Neural cell (in vitro differentiated cells): ENCODE results near the gene C5. TPM values are rescaled to one million over a fixed set of nuclear protein-coding genes. Genes with fewer than 3 reads are reported as not detected.

Experiments used
- H2AFZ ChIP-seq: fragments of 200-600, 300-800 bp; sonication (generic), shearing (Covaris generic); 2 replicates; pipeline ENCODE4 v1.6.0; 2014; ENCODE audit warnings: low read depth, mild to moderate bottlenecking, antibody characterized with exemption, low read length, moderate library complexity
- H3F3A ChIP-seq: fragments of 200-600 bp; shearing (Covaris generic); 2 replicates; pipeline ENCODE4 v1.6.1; 2016; ENCODE audit warnings: mild to moderate bottlenecking, moderate library complexity, mixed read lengths, antibody characterized with exemption, low read length; ENCODE audit not compliant: insufficient read depth, poor library complexity, severe bottlenecking
- H3K27ac ChIP-seq: fragments of 200-600, 300-800 bp; sonication (generic), shearing (Covaris generic); 2 replicates; pipeline ENCODE4 v1.5.1; 2014; ENCODE audit warnings: mild to moderate bottlenecking, low read length, moderate library complexity
- H3K27me3 ChIP-seq: fragments of 300-800, 200-600 bp; sonication (generic), shearing (Covaris generic); 2 replicates; pipeline ENCODE4 v1.6.0; 2014; ENCODE audit warnings: mild to moderate bottlenecking, low read depth, low read length, moderate library complexity; ENCODE audit not compliant: insufficient read depth
- H3K36me3 ChIP-seq: fragments of 300-800, 200-600 bp; sonication (generic), shearing (Covaris generic); 2 replicates; pipeline ENCODE4 v1.5.1; 2014; ENCODE audit warnings: mild to moderate bottlenecking, antibody characterized with exemption, low read length, moderate library complexity; ENCODE audit not compliant: insufficient read depth
- H3K4me2 ChIP-seq: fragments of 300-800, 200-600 bp; sonication (generic), shearing (Covaris generic); 2 replicates; pipeline ENCODE4 v1.6.0; 2014; ENCODE audit warnings: mild to moderate bottlenecking, low read length
- H3K4me3 ChIP-seq: fragments of 300-800, 200-600 bp; sonication (generic), shearing (Covaris generic); 2 replicates; pipeline ENCODE4 v1.5.1; 2014; ENCODE audit warnings: mild to moderate bottlenecking, low read length, moderate library complexity
- H3K79me2 ChIP-seq: fragments of 200-600 bp; shearing (Covaris generic); replicated peaks from 2 replicates; pipeline ENCODE4 v1.6.0; 2014; ENCODE audit warnings: mild to moderate bottlenecking, low read length, moderate library complexity; ENCODE audit not compliant: insufficient read depth
- H3K9ac ChIP-seq: fragments of 300-800, 200-600 bp; sonication (generic), shearing (Covaris generic); 2 replicates; pipeline ENCODE4 v1.6.1; 2016; ENCODE audit warnings: mild to moderate bottlenecking, low read length, mixed read lengths
- H3K9me2 ChIP-seq: fragments of 200-600 bp; shearing (Covaris generic); 2 replicates; pipeline ENCODE4 v1.6.1; 2016; ENCODE audit warnings: mild to moderate bottlenecking, low read length, mixed read lengths; ENCODE audit not compliant: insufficient read depth
- H3K9me3 ChIP-seq: fragments of 200-600, 300-800 bp; sonication (generic), shearing (Covaris generic); 2 replicates; pipeline ENCODE4 v1.6.1; 2016; ENCODE audit warnings: mild to moderate bottlenecking, mixed run types, low read length, moderate library complexity, mixed read lengths
- H4K20me1 ChIP-seq: fragments of 200-600 bp; shearing (Covaris generic); 2 replicates; pipeline ENCODE4 v1.6.1; 2016; ENCODE audit warnings: mild to moderate bottlenecking, mixed run types; ENCODE audit not compliant: insufficient read depth
- EP300 ChIP-seq: fragments of 450-650 bp; conservative IDR thresholded peaks from 2 replicates; pipeline ENCODE4 v1.6.1; 2014; ENCODE audit warnings: antibody characterized with exemption, mild to moderate bottlenecking, moderate library complexity; ENCODE audit not compliant: poor library complexity, severe bottlenecking
- EZH2 ChIP-seq: fragments of 200-600, 300-800 bp; shearing (Covaris generic), sonication (generic); IDR thresholded peaks from 2 replicates; pipeline ENCODE4 v1.6.1; 2014; ENCODE audit warnings: antibody characterized with exemption, low read length, borderline replicate concordance, mild to moderate bottlenecking; ENCODE audit not compliant: insufficient read depth, poor library complexity, severe bottlenecking
- MXI1 ChIP-seq: fragments of 450-650 bp; conservative IDR thresholded peaks from 2 replicates; pipeline ENCODE4 v1.6.1; 2014; ENCODE audit warnings: antibody characterized with exemption, mild to moderate bottlenecking; ENCODE audit not compliant: poor library complexity, severe bottlenecking
- POLR2AphosphoS5 ChIP-seq: IDR thresholded peaks from 2 replicates; pipeline ENCODE4 v1.6.1; 2012
- RAD21 ChIP-seq: fragments of 450-650 bp; conservative IDR thresholded peaks from 2 replicates; pipeline ENCODE4 v1.6.1; 2014; ENCODE audit warnings: antibody characterized with exemption, mild to moderate bottlenecking, moderate library complexity
- SMC3 ChIP-seq: fragments of 450-650 bp; conservative IDR thresholded peaks from 2 replicates; pipeline ENCODE4 v1.6.1; 2014; ENCODE audit warnings: antibody characterized with exemption, mild to moderate bottlenecking, moderate library complexity; ENCODE audit not compliant: poor library complexity
- TAF1 ChIP-seq: IDR thresholded peaks from 2 replicates; pipeline ENCODE4 v1.6.1; 2012; ENCODE audit warnings: low read depth
- polyA plus RNA-seq: library from polyadenylated mRNA; depleted of rRNA; stranded (reverse); fragments of >200 nt; gene quantifications from 2 replicates; pipeline ENCODE4 v1.2.3, GENCODE V29; 2014
- TF ChIP-seq, protein P1 (sequence below): IDR thresholded peaks from 2 replicates; pipeline ENCODE4 v1.6.1; 2012; ENCODE audit warnings: borderline replicate concordance
- TF ChIP-seq, protein P2 (sequence below): fragments of 450-650 bp; IDR thresholded peaks from 2 replicates; pipeline ENCODE4 v1.5.1; 2014; ENCODE audit warnings: antibody characterized with exemption, mild to moderate bottlenecking, moderate library complexity; ENCODE audit not compliant: poor library complexity, severe bottlenecking

C5 gene
- polyA plus RNA-seq, 1 donor from 2014 or later, result 3.8 TPM

DNA sequence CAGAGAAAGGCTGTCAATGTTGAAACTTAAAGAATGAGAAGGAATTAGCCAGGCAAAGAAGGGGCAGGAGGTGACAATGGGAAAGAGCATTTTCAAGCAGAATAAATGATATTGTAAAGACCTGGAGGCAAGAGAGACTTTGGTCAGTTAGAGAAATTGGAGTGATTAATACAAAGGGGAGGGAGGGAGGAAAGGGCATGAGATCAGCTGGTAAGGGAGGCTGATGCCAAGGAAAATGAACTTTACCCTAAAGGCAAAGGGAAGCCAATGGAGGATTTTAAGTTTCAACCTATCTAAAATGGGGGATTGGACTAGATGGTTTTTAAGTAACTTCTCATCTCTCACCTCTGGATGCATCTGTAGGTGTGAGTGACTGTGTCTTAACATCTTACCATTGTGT, 23.3 kb downstream of the C5 start:
- no peaks in the 10 kb centered on the region for H3K27me3 ChIP-seq
- no peak overlapping the region for H2AFZ ChIP-seq
- H3K79me2 ChIP-seq, result no peaks in the 10 kb centered on the region
- H3K27ac ChIP-seq, result no peak overlapping the region
- H3K4me2 ChIP-seq, result no peak overlapping the region
- H4K20me1 ChIP-seq, result no peaks in the 10 kb centered on the region
- H3F3A ChIP-seq, result no peaks in the 10 kb centered on the region
- H3K36me3 ChIP-seq, result no peaks in the 10 kb centered on the region
- H3K9ac ChIP-seq, result no peak overlapping the region
- H3K9me2 ChIP-seq, result no peaks in the 10 kb centered on the region
- H3K9me3 ChIP-seq, result no peaks in the 10 kb centered on the region
- TF ChIP-seq POLR2AphosphoS5 (no peak), EZH2 (no peak), MXI1 (no peak)
- H3K4me3 ChIP-seq, result no peak overlapping the region

DNA sequence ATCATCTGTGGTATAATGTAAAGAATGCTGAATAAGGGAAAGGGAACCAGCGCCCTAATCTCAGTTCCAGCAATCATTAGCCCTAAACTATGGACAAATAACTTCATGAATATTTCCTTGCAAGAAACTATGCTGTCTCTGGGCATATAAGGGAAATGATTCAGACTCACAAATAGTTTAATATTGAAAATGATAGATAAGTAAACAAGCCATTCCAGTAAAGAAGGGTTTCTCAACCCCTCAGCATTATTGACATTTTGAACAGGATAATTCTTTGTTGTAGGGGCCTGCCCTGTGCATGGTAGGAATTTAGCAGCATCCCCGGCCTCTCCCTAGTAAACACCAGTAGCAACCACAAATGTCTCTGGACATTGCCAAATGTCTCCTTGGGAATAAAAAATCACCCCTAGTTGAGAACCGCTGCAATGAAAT, 23.8 kb downstream of the C5 start:
- Histone ChIP-seq H3K36me3 (no peaks in the 10 kb centered on the region), H3K4me2 (no peak overlapping the region), H3K27ac (no peak overlapping the region), H3K79me2 (no peaks in the 10 kb centered on the region), H3K9me2 (no peaks in the 10 kb centered on the region), H2AFZ (no peak overlapping the region), H4K20me1 (no peaks in the 10 kb centered on the region), H3F3A (no peaks in the 10 kb centered on the region), H3K27me3 (no peaks in the 10 kb centered on the region), H3K9ac (no peak overlapping the region), H3K4me3 (no peak overlapping the region), H3K9me3 (no peaks in the 10 kb centered on the region)
- no peak for TF ChIP-seq MXI1
- no peak for TF ChIP-seq EP300
- TF ChIP-seq EZH2, result no peak
- TF ChIP-seq, protein P1, sequence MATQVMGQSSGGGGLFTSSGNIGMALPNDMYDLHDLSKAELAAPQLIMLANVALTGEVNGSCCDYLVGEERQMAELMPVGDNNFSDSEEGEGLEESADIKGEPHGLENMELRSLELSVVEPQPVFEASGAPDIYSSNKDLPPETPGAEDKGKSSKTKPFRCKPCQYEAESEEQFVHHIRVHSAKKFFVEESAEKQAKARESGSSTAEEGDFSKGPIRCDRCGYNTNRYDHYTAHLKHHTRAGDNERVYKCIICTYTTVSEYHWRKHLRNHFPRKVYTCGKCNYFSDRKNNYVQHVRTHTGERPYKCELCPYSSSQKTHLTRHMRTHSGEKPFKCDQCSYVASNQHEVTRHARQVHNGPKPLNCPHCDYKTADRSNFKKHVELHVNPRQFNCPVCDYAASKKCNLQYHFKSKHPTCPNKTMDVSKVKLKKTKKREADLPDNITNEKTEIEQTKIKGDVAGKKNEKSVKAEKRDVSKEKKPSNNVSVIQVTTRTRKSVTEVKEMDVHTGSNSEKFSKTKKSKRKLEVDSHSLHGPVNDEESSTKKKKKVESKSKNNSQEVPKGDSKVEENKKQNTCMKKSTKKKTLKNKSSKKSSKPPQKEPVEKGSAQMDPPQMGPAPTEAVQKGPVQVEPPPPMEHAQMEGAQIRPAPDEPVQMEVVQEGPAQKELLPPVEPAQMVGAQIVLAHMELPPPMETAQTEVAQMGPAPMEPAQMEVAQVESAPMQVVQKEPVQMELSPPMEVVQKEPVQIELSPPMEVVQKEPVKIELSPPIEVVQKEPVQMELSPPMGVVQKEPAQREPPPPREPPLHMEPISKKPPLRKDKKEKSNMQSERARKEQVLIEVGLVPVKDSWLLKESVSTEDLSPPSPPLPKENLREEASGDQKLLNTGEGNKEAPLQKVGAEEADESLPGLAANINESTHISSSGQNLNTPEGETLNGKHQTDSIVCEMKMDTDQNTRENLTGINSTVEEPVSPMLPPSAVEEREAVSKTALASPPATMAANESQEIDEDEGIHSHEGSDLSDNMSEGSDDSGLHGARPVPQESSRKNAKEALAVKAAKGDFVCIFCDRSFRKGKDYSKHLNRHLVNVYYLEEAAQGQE, result no peak
- TF ChIP-seq, protein P2, sequence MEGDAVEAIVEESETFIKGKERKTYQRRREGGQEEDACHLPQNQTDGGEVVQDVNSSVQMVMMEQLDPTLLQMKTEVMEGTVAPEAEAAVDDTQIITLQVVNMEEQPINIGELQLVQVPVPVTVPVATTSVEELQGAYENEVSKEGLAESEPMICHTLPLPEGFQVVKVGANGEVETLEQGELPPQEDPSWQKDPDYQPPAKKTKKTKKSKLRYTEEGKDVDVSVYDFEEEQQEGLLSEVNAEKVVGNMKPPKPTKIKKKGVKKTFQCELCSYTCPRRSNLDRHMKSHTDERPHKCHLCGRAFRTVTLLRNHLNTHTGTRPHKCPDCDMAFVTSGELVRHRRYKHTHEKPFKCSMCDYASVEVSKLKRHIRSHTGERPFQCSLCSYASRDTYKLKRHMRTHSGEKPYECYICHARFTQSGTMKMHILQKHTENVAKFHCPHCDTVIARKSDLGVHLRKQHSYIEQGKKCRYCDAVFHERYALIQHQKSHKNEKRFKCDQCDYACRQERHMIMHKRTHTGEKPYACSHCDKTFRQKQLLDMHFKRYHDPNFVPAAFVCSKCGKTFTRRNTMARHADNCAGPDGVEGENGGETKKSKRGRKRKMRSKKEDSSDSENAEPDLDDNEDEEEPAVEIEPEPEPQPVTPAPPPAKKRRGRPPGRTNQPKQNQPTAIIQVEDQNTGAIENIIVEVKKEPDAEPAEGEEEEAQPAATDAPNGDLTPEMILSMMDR, result no peak
- TF ChIP-seq TAF1, result no peak
- TF ChIP-seq SMC3, result no peak
- TF ChIP-seq POLR2AphosphoS5, result no peak
- no peak for TF ChIP-seq RAD21

DNA sequence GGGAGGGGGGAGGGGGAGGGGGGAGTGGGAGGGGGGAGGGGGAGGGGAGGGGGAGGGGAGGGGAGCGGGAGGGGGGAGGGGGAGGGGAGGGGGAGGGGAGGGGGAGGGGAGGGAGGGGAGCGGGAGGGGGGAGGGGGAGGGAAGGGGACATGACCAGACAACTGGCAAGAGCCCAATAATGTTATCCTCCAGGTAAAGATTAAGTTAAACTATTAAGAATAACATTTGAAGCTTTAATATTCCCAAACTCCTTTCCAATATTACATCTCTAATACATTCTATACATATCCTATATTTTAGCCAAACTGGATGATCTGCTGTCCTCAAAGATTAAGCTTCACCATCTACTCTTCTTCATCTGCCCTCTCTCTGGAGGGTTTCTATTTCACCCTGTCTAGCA, 25.8 kb downstream of the C5 start:
- no peaks in the 10 kb centered on the region for H3K36me3 ChIP-seq
- no peak overlapping the region for H3K4me3 ChIP-seq
- no peak overlapping the region for H3K4me2 ChIP-seq
- H3K9me3 ChIP-seq, result no peaks in the 10 kb centered on the region
- H2AFZ ChIP-seq, result no peak overlapping the region
- no peaks in the 10 kb centered on the region for H3F3A ChIP-seq
- H3K9ac ChIP-seq, result no peak overlapping the region
- H4K20me1 ChIP-seq, result no peaks in the 10 kb centered on the region
- H3K9me2 ChIP-seq, result no peaks in the 10 kb centered on the region
- H3K79me2 ChIP-seq, result no peaks in the 10 kb centered on the region
- no peak overlapping the region for H3K27ac ChIP-seq
- no peak for TF ChIP-seq EP300
- TF ChIP-seq, protein P2, result no peak
- no peak for TF ChIP-seq MXI1
- no peak for TF ChIP-seq TAF1
- TF ChIP-seq, protein P1, result no peak
- TF ChIP-seq RAD21, result no peak
- no peak for TF ChIP-seq POLR2AphosphoS5
- TF ChIP-seq SMC3, result no peak
- TF ChIP-seq EZH2, result no peak
- H3K27me3 ChIP-seq, result no peaks in the 10 kb centered on the region
